HG02798 (cell line): ENCODE measurements around the gene ACSL5.
"Not testable (repeated sequence)": the region's sequence is repeated elsewhere in the genome, so short reads cannot be mapped to it uniquely, and the experiment has no call there.

Experiments
- ATAC-seq: cut with Tn5 transposase; IDR thresholded peaks from one replicate; pipeline ENCODE4 v1.9.1; 2021; ENCODE audit warnings: mild to moderate bottlenecking; ENCODE audit not compliant: unreplicated experiment, poor library complexity

The ACSL5 gene

DNA sequence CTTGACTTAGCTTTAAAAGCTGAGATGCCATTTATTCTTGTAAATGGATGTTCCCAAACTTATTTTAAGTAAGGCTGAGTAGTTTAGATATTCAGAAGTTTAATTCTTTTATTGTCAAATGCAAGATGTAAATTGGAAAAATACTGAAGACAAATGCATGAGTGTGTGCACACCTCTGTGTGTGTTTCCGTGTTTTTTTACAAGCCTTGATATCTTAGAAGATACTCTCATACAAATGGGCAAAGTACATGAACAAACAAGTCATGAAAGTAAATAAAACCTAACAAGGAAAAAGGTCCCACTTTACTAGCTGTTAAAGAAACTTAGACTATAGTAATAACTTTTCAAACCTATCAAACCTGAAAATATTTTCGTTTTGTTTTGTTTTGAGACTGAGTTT lies 29.0 kb downstream of the ACSL5 start:
- ATAC-seq: no peak

DNA sequence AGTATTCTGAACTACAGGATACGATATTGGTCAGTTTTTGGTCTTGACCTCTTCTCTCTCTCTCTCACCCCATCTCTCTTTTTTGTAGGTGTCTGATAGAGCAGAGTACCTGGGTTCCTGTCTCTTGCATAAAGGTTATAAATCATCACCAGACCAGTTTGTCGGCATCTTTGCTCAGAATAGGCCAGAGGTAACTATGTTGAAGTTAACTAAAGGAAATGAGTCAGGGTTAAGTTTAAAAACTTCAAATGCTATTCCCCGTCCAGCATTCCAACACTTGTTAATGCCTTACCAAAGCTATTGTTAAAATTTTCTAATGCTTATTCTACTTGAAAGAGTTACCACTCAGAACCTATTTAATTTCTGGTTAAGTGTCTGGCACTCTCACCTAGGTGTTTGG lies 30.7 kb downstream of the ACSL5 start:
- ATAC-seq: no peak

GRCh38 chr10:112406806-112407205 lies 32.9 kb downstream of the ACSL5 start:
- not testable (repeated sequence) for ATAC-seq

DNA sequence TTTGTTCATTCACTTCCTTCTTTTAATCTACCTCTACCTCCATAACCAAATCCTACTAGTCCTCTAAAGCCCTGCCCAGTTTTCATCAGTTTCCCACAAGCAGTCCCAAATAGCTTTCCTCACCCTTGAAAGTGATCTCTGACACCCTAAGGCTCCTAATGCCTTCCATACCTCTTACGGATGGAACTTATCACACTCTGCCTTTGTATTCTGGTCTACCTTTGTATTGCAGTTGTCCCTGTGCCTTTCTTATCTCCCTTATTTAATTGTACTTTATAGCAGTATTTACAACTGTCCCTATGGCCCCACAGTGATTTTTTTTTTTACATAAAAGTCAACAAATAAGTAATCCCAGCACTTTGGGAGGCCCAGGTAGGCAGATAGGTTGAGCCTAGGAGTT lies 33.8 kb downstream of the ACSL5 start:
- ATAC-seq: no peak

DNA sequence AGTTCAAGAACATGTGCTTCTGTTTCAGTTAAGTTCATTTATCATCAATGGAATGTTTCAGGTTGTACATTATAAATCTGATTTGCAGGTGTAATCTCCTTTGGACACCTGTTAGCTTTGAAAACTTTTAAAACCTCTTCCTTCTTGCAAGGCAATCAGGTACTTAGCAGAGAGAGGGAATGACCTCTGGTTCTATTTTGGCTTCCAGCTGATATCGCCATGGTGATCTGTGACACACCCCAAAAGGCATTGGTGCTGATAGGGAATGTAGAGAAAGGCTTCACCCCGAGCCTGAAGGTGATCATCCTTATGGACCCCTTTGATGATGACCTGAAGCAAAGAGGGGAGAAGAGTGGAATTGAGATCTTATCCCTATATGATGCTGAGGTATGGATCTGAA lies 35.4 kb downstream of the ACSL5 start:
- no peak for ATAC-seq

DNA sequence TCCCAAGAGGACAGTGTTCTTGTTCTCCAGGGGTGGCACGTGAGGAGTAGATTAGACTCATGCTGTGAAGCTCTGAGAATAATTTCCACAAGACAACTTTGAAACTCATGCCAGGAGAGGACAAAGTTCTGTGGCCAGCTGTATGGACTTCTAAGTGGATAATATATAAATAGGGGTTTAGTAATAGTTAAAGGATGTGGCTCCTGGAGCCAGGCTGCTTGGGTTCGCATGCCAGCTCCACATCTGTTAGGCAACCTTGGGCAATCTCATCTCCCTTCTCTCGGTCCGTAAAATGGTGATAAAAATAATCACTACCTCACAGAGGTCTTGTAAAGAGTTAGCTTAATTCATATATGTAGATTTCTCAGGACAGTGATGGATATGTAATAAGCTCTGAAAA lies 35.8 kb downstream of the ACSL5 start:
- ATAC-seq: no peak

- no peak for ATAC-seq
Measured at GRCh38 chr10:112412696-112413095, 38.8 kb downstream of the ACSL5 start.

GRCh38 chr10:112421731-112422130 lies 47.8 kb downstream of the ACSL5 start:
- no peak for ATAC-seq

- no peak for ATAC-seq
Measured at GRCh38 chr10:112424651-112425050, 50.7 kb downstream of the ACSL5 start.

DNA sequence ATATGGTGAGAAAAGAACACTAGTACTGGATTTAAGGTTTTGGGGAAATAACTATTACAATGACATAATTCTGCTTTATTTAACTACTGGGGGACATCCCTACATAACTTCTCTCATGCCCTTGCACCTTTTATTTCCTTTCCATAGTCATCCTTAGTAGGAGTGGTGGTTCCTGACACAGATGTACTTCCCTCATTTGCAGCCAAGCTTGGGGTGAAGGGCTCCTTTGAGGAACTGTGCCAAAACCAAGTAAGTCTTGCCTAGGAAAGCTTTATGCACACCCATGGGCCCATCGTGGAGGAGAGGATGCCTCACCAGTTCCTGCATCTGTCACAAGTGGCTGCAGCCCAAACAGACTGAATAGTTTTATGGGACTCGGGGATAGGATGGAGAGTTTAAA lies 52.2 kb downstream of the ACSL5 start:
- ATAC-seq: no peak

- no peak for ATAC-seq
Measured at GRCh38 chr10:112429147-112429546, 55.2 kb downstream of the ACSL5 start.

- ATAC-seq: no peak
Measured at GRCh38 chr10:112429654-112430230, 55.8 kb downstream of the ACSL5 start.

DNA sequence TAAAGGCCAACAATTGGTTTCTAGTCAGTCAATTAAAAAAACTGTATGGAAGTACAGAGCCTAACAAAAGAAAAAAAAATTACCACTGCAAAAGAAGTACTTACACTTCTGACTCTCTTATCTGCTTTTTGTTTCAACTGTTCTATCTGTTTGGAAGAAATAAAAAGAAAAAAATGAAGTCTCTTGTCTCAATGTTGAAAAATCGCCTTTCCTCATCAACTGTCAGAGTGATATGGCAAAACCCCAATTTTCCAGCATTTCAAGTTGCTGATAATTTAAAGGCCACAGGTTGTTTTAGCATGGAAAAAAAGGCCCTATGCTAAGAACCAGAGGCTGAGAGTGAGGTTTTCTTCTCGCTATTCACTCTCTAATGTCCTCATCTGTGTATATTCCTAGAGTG lies 59.2 kb downstream of the ACSL5 start:
- no peak for ATAC-seq

DNA sequence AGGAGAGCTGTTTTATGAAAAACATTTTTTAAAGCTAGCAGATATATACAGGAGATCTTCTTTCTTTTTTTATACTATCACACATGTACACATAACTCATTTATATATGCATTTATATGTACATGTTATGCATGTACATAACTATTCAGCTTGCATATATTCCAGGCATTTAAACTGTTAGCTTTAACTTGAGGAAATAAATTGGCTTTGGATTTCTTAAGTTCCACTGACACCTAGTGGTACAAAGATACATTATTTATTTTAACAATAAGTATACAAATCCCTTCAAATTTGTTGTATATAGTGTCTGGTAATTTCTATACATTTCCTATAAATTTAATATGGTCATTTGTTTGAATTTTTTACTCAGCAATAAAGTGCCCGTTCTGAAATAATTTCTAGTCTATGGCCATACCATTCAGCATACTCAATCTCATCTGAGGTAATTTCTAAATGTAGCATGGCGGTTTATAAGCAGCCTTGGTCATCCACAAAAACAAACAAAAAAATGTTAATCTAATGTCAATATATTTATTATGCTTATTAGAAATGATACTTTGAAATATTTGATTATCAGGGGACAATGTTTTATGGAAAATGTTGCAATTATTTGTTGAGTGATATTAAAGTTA lies 61.2 kb downstream of the ACSL5 start:
- no peak for ATAC-seq

- no peak for ATAC-seq
Measured at GRCh38 chr10:112438356-112438755, 64.4 kb downstream of the ACSL5 start.

DNA sequence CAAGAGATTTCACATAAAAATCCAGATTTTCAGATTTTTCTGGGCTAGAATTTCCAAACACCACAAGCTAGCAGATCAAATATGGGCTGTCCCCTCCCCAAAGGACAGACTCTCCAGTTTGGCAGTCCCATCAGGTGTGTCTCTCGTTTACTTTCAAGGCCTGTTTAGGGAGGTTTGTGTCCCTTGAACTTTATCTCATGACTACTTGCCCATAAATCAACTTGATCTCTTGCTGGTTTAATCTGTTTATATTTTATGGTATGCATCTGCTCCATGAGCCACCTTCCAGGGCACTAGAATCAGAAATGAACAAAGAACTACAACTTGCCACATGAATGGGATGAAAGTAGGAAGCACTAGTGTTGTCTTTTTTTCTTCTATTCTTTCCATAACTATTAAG lies 67.6 kb downstream of the ACSL5 start:
- no peak for ATAC-seq

- ATAC-seq: no peak
Measured at GRCh38 chr10:112442063-112442462, 68.1 kb downstream of the ACSL5 start.

DNA sequence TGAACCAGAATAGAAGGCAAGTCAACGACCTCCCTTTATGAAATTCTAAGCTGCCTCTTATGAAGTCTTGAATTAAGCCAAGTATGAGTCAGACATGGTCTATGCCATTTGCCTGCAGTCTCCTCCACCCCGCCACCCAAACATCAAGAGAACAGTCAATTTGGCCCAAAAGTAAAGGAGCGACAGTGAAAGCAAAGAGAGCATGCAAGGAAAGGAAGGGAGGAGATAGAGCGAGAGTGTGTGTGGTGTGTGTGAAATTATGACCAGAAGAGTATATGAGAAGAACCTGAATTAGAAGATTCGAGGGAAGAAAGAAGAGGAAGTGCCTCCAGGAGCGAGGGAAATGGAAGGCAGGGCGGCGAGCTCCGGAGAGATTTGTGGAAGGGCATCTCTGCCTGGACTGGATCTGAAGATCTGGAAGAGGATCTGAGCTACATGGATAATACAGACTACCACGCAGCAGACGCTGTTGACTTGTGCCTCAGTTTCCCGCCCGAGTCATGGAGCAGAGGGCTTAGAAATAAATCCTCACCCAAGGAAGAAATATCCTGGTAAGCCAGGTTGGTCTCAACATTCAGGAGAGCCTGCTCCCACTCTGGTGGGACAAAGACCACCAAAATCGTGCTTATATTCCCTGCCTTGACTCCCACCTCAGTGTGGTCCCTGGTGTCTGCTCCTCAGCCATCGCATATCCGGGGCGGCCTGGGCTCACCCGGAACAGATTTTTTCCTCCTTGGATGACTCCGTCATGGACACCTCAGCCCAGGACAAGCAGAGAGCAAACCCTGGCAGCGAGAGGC lies 72.3 kb downstream of the ACSL5 start:
- ATAC-seq: no peak

DNA sequence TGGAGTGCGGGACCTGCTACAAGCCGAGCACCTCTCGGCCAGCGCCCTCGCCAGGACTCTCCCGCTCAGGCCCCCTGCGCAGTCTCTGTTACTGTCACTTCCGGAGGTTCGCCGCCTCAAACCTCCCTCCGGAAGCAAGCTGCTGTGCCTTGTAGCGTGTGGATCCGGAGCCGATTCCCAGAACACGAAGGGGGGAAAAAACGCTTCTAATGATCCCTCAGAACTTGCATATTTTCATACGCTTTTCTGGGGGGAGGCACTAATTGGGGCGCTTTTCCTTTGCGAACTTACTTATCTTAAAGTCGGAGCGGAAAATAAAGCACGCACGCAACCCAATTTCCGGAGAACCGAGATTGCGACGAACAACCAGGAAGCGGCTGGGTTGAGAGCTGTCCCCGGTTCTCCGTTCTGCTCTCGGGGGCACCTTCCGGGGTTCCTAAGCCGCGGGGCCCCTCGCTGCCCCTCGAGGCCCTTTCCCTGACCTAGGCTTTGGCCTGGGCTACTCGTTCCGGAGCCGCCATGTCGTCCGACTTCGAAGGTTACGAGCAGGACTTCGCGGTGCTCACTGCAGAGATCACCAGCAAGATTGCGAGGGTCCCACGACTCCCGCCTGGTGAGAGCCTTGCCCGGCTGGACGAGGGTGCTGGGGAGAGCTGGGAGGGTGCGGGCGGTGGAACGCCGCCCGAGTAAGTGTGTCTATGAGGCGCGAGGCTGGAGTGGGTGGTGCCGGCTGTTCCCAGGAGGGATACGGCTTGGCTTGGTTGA lies 73.1 kb downstream of the ACSL5 start, which contains the start of the genes VTI1A and ZDHHC6:
TSS of gene VTI1A (plus strand) at position 361 of the 765 bp plus-strand sequence. CDS start at position 520, 159 bp downstream.
TSS of gene ZDHHC6 (minus strand) at position 60 of the 765 bp plus-strand sequence. CDS start 1,478 bp downstream, outside the sequence.
- ATAC-seq: peak; percentile 97

DNA sequence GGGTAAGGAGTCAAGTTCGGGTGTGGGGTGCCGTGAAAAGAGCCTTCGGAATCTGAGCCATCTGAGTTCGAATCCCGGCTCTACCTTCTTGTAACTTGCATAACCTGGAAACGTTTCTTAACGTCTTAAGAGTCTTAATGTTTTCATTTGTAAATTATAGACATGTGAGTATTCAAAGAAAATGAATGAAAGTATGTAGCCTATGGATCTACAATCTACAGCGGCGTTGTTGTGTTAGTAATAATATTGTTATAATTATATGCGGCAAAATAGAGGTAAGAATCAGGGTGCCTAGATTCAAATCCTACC lies 73.7 kb downstream of the ACSL5 start:
- ATAC-seq: no peak

- ATAC-seq: no peak
Measured at GRCh38 chr10:112448888-112449287, 75.0 kb downstream of the ACSL5 start.
